Muscle of arm (tissue), 1 donor: Measurements from ENCODE around the gene LOC101059915.

Experiments used
- DNase-seq: peaks from one replicate; pipeline ENCODE4 v3.0.0-alpha.2; 2013

LOC101059915 gene

GRCh38 chrX:71667328-71668247 lies at the start of gene LOC101059915:
Gene LOC101059915 (plus strand): TSS chrX:71667546.
- no peak for DNase-seq

- no peak for DNase-seq
These were observed 49.6 kb upstream of the LOC101059915 start for GRCh38 chrX:71617742-71618141.

GRCh38 chrX:71618303-71618721 lies 49.0 kb upstream of the LOC101059915 start, which contains the start of gene CXCR3:
Gene CXCR3 (minus strand): TSS chrX:71618511. CDS start chrX:71618449, 62 bp downstream.
- no peak for DNase-seq

- DNase-seq: no peak
These were observed 48.6 kb upstream of the LOC101059915 start for GRCh38 chrX:71618787-71619186.

GRCh38 chrX:71619193-71619592 lies 48.2 kb upstream of the LOC101059915 start:
- no peak for DNase-seq

GRCh38 chrX:71619986-71620385 lies 47.4 kb upstream of the LOC101059915 start:
- no peak for DNase-seq

- peak; percentile 23 for DNase-seq
These were observed 45.7 kb upstream of the LOC101059915 start for GRCh38 chrX:71621603-71622002.

GRCh38 chrX:71622032-71622575 lies 45.2 kb upstream of the LOC101059915 start:
- no peak for DNase-seq

- DNase-seq: peak; percentile 84
These were observed 44.5 kb upstream of the LOC101059915 start for GRCh38 chrX:71622576-71623450.

- no peak for DNase-seq
These were observed 43.6 kb upstream of the LOC101059915 start for GRCh38 chrX:71623714-71624113.

GRCh38 chrX:71625471-71625870 lies 41.9 kb upstream of the LOC101059915 start:
- no peak for DNase-seq

- DNase-seq: no peak
These were observed 40.8 kb upstream of the LOC101059915 start for GRCh38 chrX:71626576-71626975.

GRCh38 chrX:71627588-71628404 lies 39.5 kb upstream of the LOC101059915 start:
- no peak for DNase-seq

GRCh38 chrX:71629467-71629866 lies 37.9 kb upstream of the LOC101059915 start:
- no peak for DNase-seq

- DNase-seq: no peak
These were observed 34.3 kb upstream of the LOC101059915 start for GRCh38 chrX:71632923-71633657.

- peak; percentile 22 for DNase-seq
These were observed 33.0 kb upstream of the LOC101059915 start for GRCh38 chrX:71634366-71634765.

GRCh38 chrX:71636438-71637252 lies 30.7 kb upstream of the LOC101059915 start:
- no peak for DNase-seq

- no peak for DNase-seq
These were observed 30.1 kb upstream of the LOC101059915 start for GRCh38 chrX:71637253-71637618.

GRCh38 chrX:71637848-71638247 lies 29.5 kb upstream of the LOC101059915 start:
- DNase-seq: no peak

GRCh38 chrX:71638409-71638808 lies 28.9 kb upstream of the LOC101059915 start:
- DNase-seq: no peak
